Testis (tissue), 2 donors: ENCODE measurements around the gene HTR3A.

Experiments
- CTCF ChIP-seq, 3 experiments: fragments of 450-650 bp in 2 of 3; fragments of 200-600 bp in 1 of 3; sonication (generic) in 1 of 3; IDR thresholded peaks; one replicate each; pipeline ENCODE4 v1.5.1; 2016 to 2019; ENCODE audit warnings: antibody characterized with exemption in 3 of 3, mild to moderate bottlenecking in 2 of 3, moderate library complexity in 1 of 3
- POLR2A ChIP-seq: fragments of 450-650 bp; IDR thresholded peaks from one replicate; pipeline ENCODE4 v1.6.1; 2017; ENCODE audit warnings: antibody characterized with exemption, mild to moderate bottlenecking, moderate library complexity

- TF ChIP-seq CTCF (IDR thresholded peaks at IDR 0.05): no peak
- TF ChIP-seq POLR2A: no peak
Measured at GRCh38 chr11:113947994-113948393, 26.9 kb upstream of the HTR3A start.
